AG08395 (cell line): Measurements from ENCODE around the gene NEURL3.

Experiments used
- DNase-seq: peaks from one replicate; pipeline ENCODE4 v3.0.0; 2012; ENCODE audit warnings: mixed read lengths, low spot score

Gene NEURL3

DNA sequence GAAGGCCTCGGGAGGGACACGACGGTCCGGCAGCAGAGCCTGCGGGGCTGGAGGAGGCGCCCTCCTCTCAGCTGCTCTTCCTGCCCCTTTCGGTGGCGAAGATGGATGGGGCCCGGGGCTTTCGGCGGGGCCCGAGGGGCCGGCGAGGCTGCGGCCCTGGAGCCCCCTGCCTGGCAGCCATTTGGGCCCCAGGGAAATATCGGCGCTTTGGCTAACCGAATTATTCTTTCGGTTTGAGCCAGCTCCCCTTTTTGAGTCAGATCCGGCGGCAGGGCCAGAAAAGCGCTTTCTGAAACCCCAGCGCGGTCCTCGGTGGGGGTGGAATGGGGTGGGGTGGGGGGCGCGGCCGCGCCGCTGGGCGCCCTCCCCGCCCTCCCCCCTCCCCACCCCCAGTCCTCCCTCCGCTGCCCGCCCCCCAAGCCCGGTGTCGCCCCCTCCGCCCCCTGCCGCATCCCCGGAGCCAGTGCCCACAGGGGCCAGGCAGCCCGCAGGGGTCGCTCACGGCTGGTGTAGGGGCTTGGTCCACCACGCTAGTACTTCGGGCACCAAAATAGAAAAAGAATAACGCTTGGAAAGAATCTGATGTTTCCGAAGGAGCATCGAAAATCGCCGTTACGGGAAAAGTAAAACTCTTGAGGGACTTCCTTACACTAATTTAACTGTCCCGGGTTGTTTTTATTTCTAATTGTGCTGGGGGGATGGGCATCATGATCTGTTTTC, 22.3 kb upstream of the NEURL3 start:
- no peak for DNase-seq

DNA sequence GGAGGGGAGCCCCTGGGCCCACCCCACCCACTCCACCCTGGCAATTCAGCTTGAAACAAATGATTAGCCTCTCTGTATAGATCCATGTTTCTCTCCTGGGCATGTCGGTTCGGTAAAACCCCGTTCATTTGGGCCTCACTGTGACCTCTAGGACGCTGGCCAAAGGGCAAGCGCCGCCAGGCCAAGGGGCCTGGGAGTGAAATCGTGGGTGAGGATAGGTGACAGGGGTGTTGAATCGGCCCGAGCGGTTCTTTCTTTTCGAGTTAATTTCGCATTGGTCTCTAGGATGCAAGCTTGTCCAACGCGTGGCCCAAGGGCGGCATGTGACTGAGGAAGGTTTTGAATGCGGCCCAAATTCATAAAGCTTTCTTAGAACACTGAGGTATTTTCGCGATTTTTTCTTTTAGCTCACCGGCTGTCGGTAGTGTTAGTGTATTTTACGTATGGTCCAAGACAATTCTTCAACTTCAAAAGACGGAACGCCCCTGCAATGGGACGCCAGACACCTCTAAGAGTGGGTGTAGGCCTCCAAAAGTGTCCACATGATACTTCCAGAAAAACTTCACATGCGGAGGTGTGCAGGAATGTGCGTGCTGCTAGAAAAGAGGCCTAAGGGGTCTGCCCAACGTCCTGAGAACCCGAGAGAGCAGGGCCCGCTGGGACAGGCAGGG, 21.6 kb upstream of the NEURL3 start:
- DNase-seq, result no peak

DNA sequence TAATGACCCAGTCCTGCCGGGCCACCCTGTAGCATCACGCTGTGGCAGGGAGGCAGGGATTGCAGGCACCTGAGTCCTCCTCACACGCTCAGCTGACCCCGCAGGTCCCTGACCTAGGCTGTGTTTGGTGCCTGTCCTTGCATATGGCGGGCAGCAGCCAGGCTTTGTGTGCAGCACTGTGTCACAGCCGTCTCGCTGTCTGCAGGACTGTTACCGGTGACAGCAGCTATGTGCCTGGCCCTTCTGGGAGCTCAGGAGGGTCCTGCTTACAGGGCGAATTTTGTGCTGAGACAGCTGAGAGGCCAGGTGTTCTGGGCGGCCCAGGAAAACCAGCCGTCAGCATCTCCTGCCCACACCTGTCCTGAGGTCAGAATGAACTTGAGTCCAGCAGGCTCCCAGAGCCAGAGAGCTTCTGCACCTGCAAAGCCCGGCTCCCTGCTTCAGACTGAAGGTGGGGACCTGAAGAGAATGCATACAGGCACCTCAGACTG, 21.0 kb upstream of the NEURL3 start:
- no peak for DNase-seq

DNA sequence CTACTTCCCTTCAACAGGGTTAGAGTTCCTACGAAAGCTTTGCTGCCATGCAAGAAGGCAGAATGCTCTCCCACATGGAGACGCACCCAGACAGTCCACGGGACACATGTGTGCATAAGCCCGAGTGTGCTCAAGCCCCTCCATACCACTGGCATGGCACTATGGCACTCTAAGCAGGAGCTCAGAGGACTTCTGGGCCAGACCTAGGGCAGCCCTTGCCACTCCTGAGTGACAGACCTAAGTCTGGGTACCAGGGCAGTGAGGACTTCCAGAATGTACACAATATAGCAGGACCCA, 20.0 kb upstream of the NEURL3 start:
- DNase-seq, result no peak

DNA sequence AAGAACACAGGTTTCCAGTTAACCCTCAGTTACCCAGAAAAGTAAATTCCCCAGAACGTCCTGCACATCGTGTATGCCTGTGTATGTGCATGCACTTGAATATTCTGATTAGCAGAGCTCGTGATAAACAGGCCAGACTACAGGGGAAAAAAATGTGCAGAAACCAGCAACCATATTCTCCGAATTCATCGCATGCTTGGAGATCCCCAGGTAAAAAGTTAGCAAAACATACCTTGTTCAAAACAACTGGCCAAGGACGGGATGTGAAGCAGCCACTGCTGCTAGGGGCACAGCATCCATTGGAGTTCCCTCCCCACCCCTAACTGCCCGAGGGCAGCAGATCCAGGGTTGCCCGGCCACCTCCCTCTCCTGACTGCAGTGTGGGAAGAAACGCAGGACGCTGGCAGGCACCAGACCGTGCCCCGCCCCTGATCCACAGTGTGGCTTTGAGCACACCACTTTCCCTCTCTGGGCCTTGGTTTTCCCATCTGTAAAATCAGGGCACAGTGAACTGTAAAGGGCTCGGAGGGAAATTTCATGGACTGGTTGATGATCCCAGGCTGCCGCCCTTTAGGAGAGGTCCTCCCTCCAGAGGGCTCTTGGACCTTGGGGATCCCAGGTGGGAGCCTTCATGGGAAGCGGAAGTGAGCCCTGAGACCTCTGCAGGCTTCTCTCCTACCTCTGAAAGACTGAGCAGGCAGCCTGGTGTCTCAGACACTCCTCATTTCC, 19.5 kb upstream of the NEURL3 start:
- DNase-seq, result no peak

DNA sequence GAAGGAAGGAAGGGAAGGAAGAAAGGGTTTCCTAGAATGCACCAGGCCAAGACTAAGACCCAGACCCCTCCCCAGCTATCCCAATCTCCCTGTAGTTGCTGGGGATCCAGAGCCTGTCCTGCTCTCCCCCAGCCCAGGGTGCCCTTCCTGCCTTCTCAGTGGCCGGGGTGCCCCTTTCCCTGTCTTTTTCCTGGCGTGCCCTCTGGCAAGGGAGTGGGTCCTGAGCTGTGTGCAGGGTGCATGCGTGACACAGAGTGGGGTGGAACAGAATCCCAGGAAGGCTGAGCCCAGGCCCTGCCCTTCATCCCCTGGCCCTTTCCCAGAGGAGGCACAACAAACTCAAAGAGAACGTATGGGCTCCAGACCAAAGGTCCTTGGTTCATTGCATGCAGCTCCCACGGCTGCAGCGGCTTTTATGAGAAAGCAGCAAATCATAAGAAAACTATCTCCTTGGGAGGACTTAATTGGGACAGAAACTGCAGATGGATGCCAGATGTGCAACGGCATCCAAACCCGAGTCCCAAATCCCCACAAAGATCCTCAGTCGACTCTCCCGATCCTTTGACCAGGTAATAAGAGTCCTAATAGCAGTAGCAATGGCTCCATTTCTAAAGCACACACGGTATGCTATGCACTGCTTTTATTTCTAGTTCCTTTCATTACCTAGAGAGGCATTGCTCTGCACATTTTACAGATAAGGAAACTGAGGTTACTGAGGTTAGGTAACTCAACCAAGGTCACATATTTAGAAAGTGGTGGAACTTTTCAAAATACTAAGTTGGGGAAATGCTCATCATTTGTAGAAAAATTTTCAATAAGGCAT, 18.7 kb upstream of the NEURL3 start:
- DNase-seq, result peak; percentile 78

DNA sequence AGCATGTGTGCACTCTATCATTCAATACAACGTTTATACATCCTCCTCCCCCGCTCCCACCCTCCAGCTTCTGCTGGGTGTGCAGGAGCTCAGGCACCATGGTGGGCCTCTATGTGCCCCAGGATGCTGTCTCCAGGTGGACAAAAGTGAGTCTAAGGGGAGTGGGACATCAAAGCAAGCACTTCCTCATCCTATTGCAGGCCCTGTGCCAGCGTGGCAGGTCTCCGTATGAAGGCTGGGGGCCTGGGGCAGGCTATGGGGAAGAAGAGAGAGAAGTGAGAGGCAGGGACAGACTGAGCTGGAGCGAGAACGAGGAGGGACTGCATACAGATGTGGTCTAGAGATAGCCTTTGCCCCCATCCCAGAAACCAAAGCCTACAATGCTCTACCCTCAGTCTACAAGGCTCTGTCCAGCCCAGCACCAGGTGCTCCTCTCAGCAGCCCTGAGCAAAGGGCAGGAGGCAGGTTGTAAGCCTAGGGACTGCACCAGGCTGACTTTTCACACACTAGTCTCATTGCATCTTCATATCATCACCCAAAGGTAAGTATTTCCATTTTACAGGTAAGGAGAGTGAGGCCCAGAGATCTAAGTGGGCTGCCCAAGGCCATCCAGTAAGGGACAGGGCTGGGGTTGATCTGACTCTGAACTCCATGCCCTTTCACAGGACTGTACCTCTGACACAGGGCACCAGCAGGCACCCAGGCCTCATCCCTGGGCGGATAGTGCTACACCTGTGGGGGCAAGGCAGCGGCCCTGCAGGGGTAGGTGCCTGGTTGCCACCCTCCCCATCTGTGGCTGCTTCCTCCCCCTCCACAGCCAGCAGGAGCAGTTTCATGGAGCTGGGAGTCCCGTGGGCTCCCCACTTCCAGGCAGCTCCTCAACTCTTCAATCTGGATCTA, 17.4 kb upstream of the NEURL3 start:
- DNase-seq, result no peak

DNA sequence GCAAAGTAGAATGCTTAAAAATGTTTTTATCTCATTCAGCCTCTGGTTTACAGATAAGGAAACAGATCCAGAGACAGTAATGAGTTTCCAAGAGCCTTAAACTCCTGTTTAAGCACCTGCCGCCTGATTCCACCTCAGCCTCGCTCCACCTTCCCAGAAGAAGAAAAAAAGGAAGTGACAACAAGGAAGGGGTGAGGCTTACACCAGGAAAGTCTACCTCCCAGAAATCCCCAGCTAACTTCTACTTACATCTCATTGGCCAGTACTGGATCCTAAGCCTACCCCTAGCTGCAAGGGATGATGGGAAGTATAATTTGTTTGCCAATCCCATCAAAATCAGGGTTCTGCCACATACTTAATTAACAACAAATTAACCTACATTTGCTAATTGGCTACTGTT, 16.1 kb upstream of the NEURL3 start:
- DNase-seq, result no peak

DNA sequence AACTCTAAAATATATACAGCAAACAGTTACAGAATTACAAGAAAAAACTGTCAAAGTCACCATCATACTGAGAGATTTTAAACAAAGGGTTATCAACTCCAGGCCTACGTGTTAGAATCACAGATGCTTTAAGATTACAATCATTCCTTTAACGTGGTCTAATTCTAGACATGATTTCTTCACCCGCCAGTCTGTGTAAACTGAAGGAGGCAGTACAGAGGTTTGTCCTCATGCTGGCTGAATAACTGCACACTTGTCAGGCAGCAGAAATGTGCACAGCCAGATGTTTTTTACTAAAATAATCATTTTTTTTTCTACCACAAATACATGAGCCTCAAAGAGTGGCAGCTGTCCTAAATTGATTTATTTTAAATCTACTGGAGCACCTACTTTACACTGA, 15.5 kb upstream of the NEURL3 start:
- DNase-seq, result no peak

DNA sequence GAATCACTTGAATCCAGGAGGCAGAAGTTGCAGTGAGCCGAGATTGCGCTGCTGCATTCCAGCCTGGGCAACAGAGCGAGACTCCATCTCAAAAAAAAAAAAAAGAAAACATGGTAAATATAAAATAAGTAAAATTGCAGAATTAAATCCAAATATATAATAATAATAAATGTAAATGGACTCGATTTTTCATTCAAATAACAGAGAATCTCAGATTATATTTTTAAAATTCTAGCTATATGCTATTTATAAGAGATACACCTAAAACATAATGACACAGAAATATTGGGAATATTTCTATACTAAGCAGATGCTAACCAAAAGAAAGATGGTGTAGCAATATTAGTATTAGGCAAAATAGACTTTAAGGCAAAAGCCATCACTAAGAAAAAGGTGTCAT, 15.1 kb upstream of the NEURL3 start:
- DNase-seq, result no peak

DNA sequence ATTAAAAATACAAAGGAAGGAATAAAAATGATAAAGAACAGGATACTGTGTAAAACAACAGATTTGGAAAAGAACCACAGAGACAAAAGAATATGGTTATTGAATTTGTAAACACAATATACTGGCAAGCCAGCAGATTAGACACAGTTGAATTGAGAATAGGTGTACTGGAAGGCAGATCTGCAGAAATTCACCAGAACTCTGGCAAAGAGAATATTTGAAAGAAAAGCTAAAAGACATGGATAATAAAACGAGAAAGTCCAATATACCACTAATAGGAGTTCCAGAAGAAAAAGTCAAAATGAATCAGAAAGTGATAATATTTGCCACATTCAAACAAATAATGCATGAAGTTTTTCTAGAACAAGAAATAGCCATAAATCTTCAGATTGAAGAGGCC, 11.9 kb upstream of the NEURL3 start:
- DNase-seq, result no peak

DNA sequence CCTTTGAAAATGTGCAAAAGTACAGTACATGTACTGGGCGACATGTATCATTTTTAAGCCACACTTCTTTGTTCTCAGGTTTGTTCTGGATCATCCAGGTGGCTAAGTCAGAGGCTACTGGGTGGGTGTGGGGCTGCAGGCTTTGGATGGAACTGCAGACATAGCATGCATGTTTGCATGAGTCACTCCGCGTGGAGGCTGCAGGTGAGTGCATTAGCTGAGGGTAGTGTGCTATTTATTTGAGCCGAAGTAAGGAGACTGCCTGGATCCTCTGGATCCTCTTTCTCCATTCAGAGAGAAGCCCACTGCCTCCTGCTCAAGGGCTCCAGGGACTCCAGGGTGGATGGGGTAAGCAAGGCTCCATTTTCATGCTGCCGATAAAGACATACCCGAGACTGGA, 9.4 kb upstream of the NEURL3 start:
- DNase-seq, result no peak

DNA sequence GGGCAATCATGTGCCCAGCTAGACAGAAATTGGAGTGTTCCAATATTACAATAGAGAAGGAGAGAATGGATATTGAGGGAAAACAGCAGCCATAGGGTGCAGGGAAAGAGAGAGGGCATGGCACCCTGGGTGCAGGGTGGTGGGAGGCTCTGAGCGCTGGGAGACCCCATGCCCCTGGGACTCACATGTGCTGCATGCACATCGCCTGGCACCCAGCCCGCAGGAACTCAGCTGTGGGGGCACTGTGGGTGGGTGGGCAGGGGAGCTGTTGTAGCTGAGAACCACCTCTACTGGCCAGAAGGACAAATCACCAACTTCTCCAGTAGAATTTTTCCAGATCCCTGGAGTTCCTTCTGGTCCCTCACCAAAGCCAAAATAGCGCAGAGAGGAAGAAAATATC, 7.2 kb upstream of the NEURL3 start:
- DNase-seq, result no peak

DNA sequence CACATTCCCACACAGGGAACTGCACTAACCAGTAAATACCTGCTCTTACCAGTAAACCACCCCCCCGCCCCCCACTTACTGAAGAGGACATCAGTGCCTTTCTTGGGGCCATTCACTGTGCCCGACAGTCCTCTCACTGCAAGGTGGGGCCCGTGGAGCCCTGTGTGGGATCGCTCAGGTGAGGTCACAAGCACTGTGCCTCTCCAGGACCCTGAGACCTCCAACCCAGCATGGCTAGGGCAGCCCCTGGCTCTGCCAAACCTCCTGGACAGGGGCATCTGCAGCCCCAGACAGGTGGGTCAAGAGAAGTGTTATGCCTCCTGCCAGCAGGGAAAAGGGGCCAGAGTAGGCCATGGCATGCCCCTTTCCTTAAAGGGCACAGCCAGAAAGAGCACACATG, 6.7 kb upstream of the NEURL3 start:
- DNase-seq, result no peak

DNA sequence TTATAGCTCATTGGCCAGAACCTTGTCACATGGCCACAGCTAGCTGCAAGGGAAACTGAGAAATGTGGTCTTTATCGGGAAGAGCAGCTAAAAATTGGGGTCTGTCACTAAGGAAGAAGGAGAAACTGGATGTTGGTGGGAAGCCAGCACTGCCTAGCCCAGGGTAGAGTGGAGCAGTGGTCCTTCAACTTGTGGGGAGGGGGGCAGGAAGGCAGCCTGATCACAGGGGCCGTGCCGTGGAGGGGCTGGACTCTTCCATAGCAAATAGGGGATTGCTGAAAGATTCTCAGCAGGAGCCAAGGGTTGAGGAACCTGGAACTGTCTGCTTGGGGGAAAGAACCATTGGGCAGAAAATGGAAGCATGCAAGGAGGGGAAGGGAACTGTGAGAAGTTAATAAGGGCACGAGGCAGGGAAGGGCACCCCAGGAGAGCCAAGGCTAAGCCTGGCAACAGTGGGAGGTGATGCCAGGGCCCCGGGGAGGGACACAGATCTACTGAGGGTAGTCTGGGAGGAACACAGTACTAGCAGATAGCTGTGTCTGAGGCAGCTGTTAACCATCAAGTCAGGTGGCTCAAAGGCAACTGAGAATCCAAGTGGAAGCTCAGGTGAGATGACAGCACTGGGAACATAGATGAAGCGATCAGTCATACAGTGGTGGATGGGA, 5.9 kb upstream of the NEURL3 start:
- DNase-seq, result no peak

DNA sequence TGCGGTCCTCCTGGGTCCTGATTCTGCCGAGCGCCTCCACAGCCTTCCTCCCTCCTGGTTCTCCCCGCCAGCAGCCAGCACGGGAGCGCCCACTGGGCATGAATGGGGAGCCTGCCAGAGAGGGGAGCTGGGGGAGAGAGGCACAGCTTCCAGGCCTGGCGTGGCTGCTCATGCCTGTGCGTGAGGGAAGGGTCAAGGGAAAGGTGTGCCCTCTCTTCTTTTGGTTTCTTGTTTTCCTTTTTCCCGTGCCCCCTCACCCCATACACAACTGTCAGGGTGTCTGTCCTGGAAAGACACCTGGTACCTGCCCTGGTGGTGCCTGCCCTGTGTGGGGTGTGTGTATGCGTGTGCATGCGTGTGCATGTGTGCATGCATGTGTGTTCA, 4.7 kb upstream of the NEURL3 start:
- no peak for DNase-seq

DNA sequence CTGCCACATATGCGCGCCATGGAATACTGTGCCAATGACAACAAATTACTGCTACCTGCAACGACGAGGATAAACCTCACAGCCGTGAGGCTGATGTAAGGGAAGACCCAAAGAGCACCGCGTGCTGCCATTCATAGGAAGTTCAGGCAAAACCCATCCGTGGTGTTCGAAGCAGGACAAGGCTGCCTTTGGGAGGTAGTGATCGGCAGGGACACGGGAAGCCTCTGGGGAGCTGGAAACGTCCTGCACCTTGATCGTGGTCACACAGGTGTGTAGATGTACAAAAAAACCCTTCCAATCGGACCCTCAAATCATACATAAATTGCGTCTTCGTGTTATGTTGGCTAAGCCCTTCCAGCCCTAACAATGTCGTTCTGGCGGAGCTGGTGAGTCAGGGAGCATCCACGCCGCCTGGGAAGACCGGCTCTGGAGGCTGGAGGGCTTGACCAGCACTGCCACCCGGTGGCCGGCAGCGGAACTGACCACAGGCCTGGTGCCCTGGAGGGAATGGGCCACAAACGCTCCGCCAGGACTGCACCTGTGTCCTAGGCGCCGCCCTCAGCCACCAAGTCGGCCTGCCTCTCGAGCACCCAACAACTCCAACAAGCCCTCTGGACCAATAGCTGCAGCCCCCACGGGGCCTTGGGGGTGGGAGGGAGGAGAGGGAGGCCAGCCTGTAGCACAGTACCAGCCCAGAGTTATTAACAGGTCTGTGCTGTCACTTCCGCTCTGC, 4.1 kb upstream of the NEURL3 start:
- peak; percentile 91 for DNase-seq

DNA sequence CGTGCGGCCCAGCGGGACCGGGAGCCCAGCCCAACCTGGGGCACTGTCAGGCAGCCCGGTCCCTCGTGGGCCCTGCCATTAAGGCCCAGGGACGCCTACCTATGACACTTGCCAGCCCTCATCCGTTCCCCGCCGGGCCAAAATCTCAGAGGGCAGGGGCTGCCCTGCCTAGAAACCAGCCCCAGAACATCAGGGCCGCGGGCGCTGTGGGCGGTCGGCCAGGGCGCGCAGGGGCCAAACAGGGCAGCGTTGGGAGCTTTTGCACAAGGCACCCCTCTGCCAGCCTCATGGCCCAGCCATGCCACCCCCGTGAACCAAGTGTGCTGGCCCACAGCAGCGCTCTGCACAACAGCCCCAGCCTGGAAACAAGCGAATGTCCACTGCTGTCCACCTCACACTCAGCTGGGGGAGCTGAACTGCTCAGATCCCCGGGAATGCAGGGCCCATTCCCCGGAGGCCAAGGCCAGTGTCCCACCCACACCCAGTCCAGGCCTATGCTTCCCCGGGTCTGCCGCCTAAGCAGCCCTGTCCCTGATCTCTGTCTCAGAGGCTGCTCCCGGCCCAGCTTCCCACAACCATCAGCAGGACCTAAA, 3.5 kb upstream of the NEURL3 start:
- no peak for DNase-seq

DNA sequence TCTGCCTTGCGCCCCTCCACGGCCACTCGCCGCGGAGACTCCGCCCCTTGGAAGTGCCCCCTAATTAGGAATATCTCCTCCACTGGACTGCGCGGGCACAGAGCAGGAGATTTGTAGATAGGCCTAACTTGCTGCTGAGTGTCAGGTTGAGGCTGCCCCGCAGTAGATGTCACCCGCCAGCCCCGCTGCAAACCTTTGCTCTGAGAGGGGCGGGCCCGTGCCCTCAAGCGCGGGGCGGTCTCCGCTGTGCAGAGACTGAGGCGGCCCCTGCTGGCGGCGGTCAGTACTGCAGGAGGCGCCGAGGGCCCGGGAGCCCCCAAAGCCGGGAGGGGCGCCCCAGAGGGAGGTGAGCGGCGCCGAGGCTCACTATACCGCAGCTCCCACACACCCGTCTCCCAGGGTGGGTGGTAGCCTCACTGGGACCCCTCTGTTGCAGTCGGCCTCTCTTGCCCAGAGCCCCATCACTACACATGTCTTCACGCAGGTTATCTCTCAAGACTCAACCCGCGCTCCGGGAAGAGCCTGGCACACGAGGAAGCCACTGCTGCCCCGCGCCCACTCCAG, 2.9 kb upstream of the NEURL3 start:
- DNase-seq, result peak; percentile 83

DNA sequence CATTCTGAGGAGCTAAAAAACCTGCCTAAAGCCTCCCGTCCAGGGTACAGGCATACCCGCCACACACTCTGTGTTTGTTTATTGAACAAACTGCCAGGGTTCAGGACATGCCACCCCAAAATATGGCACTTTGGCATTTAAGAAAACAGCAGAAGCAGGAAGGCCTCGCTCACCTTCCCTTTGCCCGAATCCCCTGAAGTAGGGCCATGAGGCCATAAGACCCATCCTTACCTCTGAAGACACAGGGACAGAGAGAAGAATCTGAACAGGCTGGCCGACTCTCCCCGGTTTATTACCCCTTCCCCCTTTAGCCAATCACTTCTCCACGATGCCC, 1.7 kb upstream of the NEURL3 start:
- DNase-seq, result no peak
